Measurements from ENCODE around the gene ZDHHC12. TPM values are rescaled to one million over a fixed set of nuclear protein-coding genes. Genes with fewer than 3 reads are reported as not detected.

ZDHHC12 gene
- polyA plus RNA-seq: 10 to 100 TPM; 44.6 to 99.3 (median 68.6) TPM
- long read RNA-seq, donor 1, transcript ZDHHC12-201 (5 exons, 1,129 nt): major isoform, 45 of 45 reads
- long read RNA-seq, donor 1, partial matches to known transcripts: 0 of 45 reads
- long read RNA-seq, donor 1, other reads (novel, unspliced or antisense): 0 of 45 reads
- long read RNA-seq, donor 2, transcript ZDHHC12-201 (5 exons, 1,129 nt): major isoform, 10 of 10 reads
- long read RNA-seq, donor 2, partial matches to known transcripts: 0 of 10 reads
- long read RNA-seq, donor 2, other reads (novel, unspliced or antisense): 0 of 10 reads
- long read RNA-seq, donor 3, transcript ZDHHC12-201 (5 exons, 1,129 nt): major isoform, 19 of 19 reads
- long read RNA-seq, donor 3, partial matches to known transcripts: 0 of 19 reads
- long read RNA-seq, donor 3, other reads (novel, unspliced or antisense): 0 of 19 reads
- long read RNA-seq, donor 4: 0 reads
- long read RNA-seq, donor 5, transcript ZDHHC12-201 (5 exons, 1,129 nt): major isoform, 5 of 5 reads
- long read RNA-seq, donor 5, partial matches to known transcripts: 0 of 5 reads
- long read RNA-seq, donor 5, other reads (novel, unspliced or antisense): 0 of 5 reads
- long read RNA-seq, donor 6, transcript ZDHHC12-201 (5 exons, 1,129 nt): major isoform, 21 of 21 reads
- long read RNA-seq, donor 6, partial matches to known transcripts: 0 of 21 reads
- long read RNA-seq, donor 6, other reads (novel, unspliced or antisense): 0 of 21 reads
- long read RNA-seq, donor 7: 0 reads
- long read RNA-seq, donor 8, partial matches to known transcripts: 0 of 3 reads
- long read RNA-seq, donor 8, other reads (novel, unspliced or antisense): 0 of 3 reads
- long read RNA-seq, donor 9, transcript ZDHHC12-201 (5 exons, 1,129 nt): major isoform, 11 of 11 reads
- long read RNA-seq, donor 9, partial matches to known transcripts: 0 of 11 reads
- long read RNA-seq, donor 9, other reads (novel, unspliced or antisense): 0 of 11 reads
- long read RNA-seq, donor 10, transcript ZDHHC12-201 (5 exons, 1,129 nt): major isoform, 27 of 27 reads
- long read RNA-seq, donor 10, partial matches to known transcripts: 0 of 27 reads
- long read RNA-seq, donor 10, other reads (novel, unspliced or antisense): 0 of 27 reads

GRCh38 chr9:128723866-128724743, at the start of gene ZDHHC12:
TSS of gene ZDHHC12 (minus strand) at chr9:128724127. CDS start at chr9:128724093, 34 bp downstream.
- DNase-seq (peak; percentile 99 to 100), FAIRE-seq (peak; percentile 26)
- Histone ChIP-seq H3K27ac (ENCODE audit: low read depth in 1 of 3, low read length in 2 of 3) (peak within 1 kb of the TSS; percentile 45 to 78 (median 73)), H3K9me3 (ENCODE audit: control insufficient read depth in 2 of 2, insufficient read depth in 1 of 2, low read depth in 1 of 2, low read length in 1 of 2) (no peaks in the 10 kb centered on the region), H3K27me3 (ENCODE audit: control insufficient read depth in 3 of 3, insufficient read depth in 3 of 3, low read length in 3 of 3) (peaks cover 0 to 2% (median 0%) of the 10 kb centered on the region in 3 donors), H3K4me1 (ENCODE audit: control insufficient read depth in 3 of 3, insufficient read depth in 2 of 3, low read depth in 1 of 3, low read length in 2 of 3) (peaks cover 0 to 11% (median 2%) of the 10 kb centered on the region in 3 donors), H3K4me3 (ENCODE audit: low read depth in 1 of 3, low read length in 3 of 3) (peak within 1 kb of the TSS; percentile 68 to 78 (median 68)), H3K36me3 (ENCODE audit: control insufficient read depth in 3 of 3, insufficient read depth in 2 of 3, low read depth in 1 of 3, low read length in 3 of 3) (peaks cover 3 to 48% (median 8%) of the 10 kb centered on the region in 3 donors)
- WGBS, 3 donors: 1 to 2% (median 1%) methylated on average over 47 to 68 of the region's 68 CpGs

- 70 to 89% (median 73%) methylated on average over 5 of the region's 5 CpGs for whole genome bisulfite sequencing, 3 donors
- Histone ChIP-seq H3K9me3 (ENCODE audit: control insufficient read depth in 2 of 2, insufficient read depth in 1 of 2, low read depth in 1 of 2, low read length in 1 of 2) (peaks cover 0 to 6% of the 10 kb centered on the region in 2 donors), H3K4me3 (ENCODE audit: low read depth in 1 of 3, low read length in 3 of 3) (no peak overlapping the region), H3K27me3 (ENCODE audit: control insufficient read depth in 3 of 3, insufficient read depth in 3 of 3, low read length in 3 of 3) (no peaks in the 10 kb centered on the region), H3K27ac (ENCODE audit: low read depth in 1 of 3, low read length in 2 of 3) (no peak overlapping the region), H3K36me3 (ENCODE audit: control insufficient read depth in 3 of 3, insufficient read depth in 2 of 3, low read depth in 1 of 3, low read length in 3 of 3) (peaks cover 0 to 12% (median 0%) of the 10 kb centered on the region in 3 donors), H3K4me1 (ENCODE audit: control insufficient read depth in 3 of 3, insufficient read depth in 2 of 3, low read depth in 1 of 3, low read length in 2 of 3) (peaks cover 0 to 14% (median 2%) of the 10 kb centered on the region in 3 donors)
- DNase-seq (no peak), FAIRE-seq (no peak)
Measured at GRCh38 chr9:128773049-128773448, 49.1 kb upstream of the ZDHHC12 start.

- peak within 1 kb of the TSS; percentile 95 to 99 (median 96) for H3K4me3 ChIP-seq (ENCODE audit: low read depth in 1 of 3, low read length in 3 of 3)
- peaks cover 0 to 22% (median 0%) of the 10 kb centered on the region in 3 donors for H3K36me3 ChIP-seq (ENCODE audit: control insufficient read depth in 3 of 3, insufficient read depth in 2 of 3, low read depth in 1 of 3, low read length in 3 of 3)
- peak; percentile 92 to 96 for DNase-seq
- FAIRE-seq: no peak
- H3K27ac ChIP-seq (ENCODE audit: low read depth in 1 of 3, low read length in 2 of 3): peak within 1 kb of the TSS; percentile 96 to 98 (median 96)
- 0 to 2% (median 1%) methylated on average over 54 to 72 of the region's 72 CpGs for WGBS, 3 donors
- no peaks in the 10 kb centered on the region for H3K27me3 ChIP-seq (ENCODE audit: control insufficient read depth in 3 of 3, insufficient read depth in 3 of 3, low read length in 3 of 3)
- peaks cover 0 to 6% of the 10 kb centered on the region in 2 donors for H3K9me3 ChIP-seq (ENCODE audit: control insufficient read depth in 2 of 2, insufficient read depth in 1 of 2, low read depth in 1 of 2, low read length in 1 of 2)
- peaks cover 0 to 14% (median 2%) of the 10 kb centered on the region in 3 donors for H3K4me1 ChIP-seq (ENCODE audit: control insufficient read depth in 3 of 3, insufficient read depth in 2 of 3, low read depth in 1 of 3, low read length in 2 of 3)
Measured at GRCh38 chr9:128771745-128772519, 48.0 kb upstream of the ZDHHC12 start, which contains the start of gene ZER1. TSS of gene ZER1 (minus strand) at chr9:128771927. CDS start at chr9:128755565, 16,362 bp downstream.

- FAIRE-seq (no peak), DNase-seq (peak; percentile 69 to 78)
- H3K9me3 ChIP-seq (ENCODE audit: control insufficient read depth in 2 of 2, insufficient read depth in 1 of 2, low read depth in 1 of 2, low read length in 1 of 2): peaks cover 0 to 5% of the 10 kb centered on the region in 2 donors
- peaks cover 0 to 14% (median 2%) of the 10 kb centered on the region in 3 donors for H3K4me1 ChIP-seq (ENCODE audit: control insufficient read depth in 3 of 3, insufficient read depth in 2 of 3, low read depth in 1 of 3, low read length in 2 of 3)
- H3K4me3 ChIP-seq (ENCODE audit: low read depth in 1 of 3, low read length in 3 of 3): peak overlapping the region; percentile 95 to 99 (median 96)
- 0 to 1% (median 1%) methylated on average over 20 to 28 of the region's 28 CpGs for WGBS, 3 donors
- no peaks in the 10 kb centered on the region for H3K27me3 ChIP-seq (ENCODE audit: control insufficient read depth in 3 of 3, insufficient read depth in 3 of 3, low read length in 3 of 3)
- peak overlapping the region; percentile 96 to 98 (median 96) for H3K27ac ChIP-seq (ENCODE audit: low read depth in 1 of 3, low read length in 2 of 3)
- H3K36me3 ChIP-seq (ENCODE audit: control insufficient read depth in 3 of 3, insufficient read depth in 2 of 3, low read depth in 1 of 3, low read length in 3 of 3): peaks cover 0 to 22% (median 0%) of the 10 kb centered on the region in 3 donors
Measured at GRCh38 chr9:128771094-128771721, 47.3 kb upstream of the ZDHHC12 start.

GRCh38 chr9:128770286-128771030, 46.5 kb upstream of the ZDHHC12 start:
- DNase-seq (peak; percentile 51 to 76), FAIRE-seq (no peak)
- H3K27ac ChIP-seq (ENCODE audit: low read depth in 1 of 3, low read length in 2 of 3): peak overlapping the region; percentile 96 to 98 (median 96)
- H3K4me1 ChIP-seq (ENCODE audit: control insufficient read depth in 3 of 3, insufficient read depth in 2 of 3, low read depth in 1 of 3, low read length in 2 of 3): peaks cover 0 to 14% (median 2%) of the 10 kb centered on the region in 3 donors
- H3K36me3 ChIP-seq (ENCODE audit: control insufficient read depth in 3 of 3, insufficient read depth in 2 of 3, low read depth in 1 of 3, low read length in 3 of 3): peaks cover 0 to 26% (median 0%) of the 10 kb centered on the region in 3 donors
- 35 to 62% (median 52%) methylated on average over 11 of the region's 11 CpGs for WGBS, 3 donors
- H3K4me3 ChIP-seq (ENCODE audit: low read depth in 1 of 3, low read length in 3 of 3): peak overlapping the region; percentile 95 to 99 (median 96)
- H3K9me3 ChIP-seq (ENCODE audit: control insufficient read depth in 2 of 2, insufficient read depth in 1 of 2, low read depth in 1 of 2, low read length in 1 of 2): no peaks in the 10 kb centered on the region
- H3K27me3 ChIP-seq (ENCODE audit: control insufficient read depth in 3 of 3, insufficient read depth in 3 of 3, low read length in 3 of 3): no peaks in the 10 kb centered on the region

GRCh38 chr9:128768606-128769005, 44.7 kb upstream of the ZDHHC12 start:
- Histone ChIP-seq H3K27ac (ENCODE audit: low read depth in 1 of 3, low read length in 2 of 3) (no peak overlapping the region), H3K4me1 (ENCODE audit: control insufficient read depth in 3 of 3, insufficient read depth in 2 of 3, low read depth in 1 of 3, low read length in 2 of 3) (peaks cover 0 to 14% (median 2%) of the 10 kb centered on the region in 3 donors)
- 90 to 91% (median 91%) methylated on average over 6 of the region's 6 CpGs for WGBS, 3 donors

More at GRCh38 chr9:128768606-128769005, 44.7 kb upstream of the ZDHHC12 start:
- no peaks in the 10 kb centered on the region for H3K27me3 ChIP-seq (ENCODE audit: control insufficient read depth in 3 of 3, insufficient read depth in 3 of 3, low read length in 3 of 3)
- DNase-seq (no peak), FAIRE-seq (no peak)
- H3K4me3 ChIP-seq (ENCODE audit: low read depth in 1 of 3, low read length in 3 of 3): no peak overlapping the region
- H3K36me3 ChIP-seq (ENCODE audit: control insufficient read depth in 3 of 3, insufficient read depth in 2 of 3, low read depth in 1 of 3, low read length in 3 of 3): peaks cover 0 to 34% (median 0%) of the 10 kb centered on the region in 3 donors
- no peaks in the 10 kb centered on the region for H3K9me3 ChIP-seq (ENCODE audit: control insufficient read depth in 2 of 2, insufficient read depth in 1 of 2, low read depth in 1 of 2, low read length in 1 of 2)

Data from small intestine (tissue), 16 donors.